ENCODE measurements around the gene PLET1. TPM values are rescaled to one million over a fixed set of nuclear protein-coding genes. Genes with fewer than 3 reads are reported as not detected.

PLET1 gene
- total RNA-seq, 1 donor from 2014 or later, result not detected

DNA sequence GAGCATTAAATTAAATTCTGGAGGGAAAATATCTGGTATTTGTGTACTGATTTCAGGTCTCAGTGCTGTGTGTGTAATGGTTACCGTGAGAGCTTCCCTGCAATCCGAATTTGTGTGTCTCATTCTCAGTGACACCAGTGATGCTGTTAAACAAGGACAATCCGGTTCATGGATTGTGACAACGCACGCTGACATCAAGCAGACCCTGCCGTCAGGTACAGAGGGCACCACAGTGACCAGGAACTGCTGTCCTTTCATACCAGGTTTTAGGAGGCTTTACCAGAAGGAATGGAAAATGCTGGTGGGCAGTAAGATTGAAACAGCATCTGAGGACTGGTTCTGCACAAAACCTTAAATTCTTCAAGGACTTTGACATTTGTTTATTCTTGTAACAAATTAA is 30.5 kb upstream of the PLET1 start:
- Histone ChIP-seq H3K4me1 (peaks cover 46% of the 10 kb centered on the region), H3K4me3 (peak overlapping the region; percentile 78), H3K36me3 (no peaks in the 10 kb centered on the region), H3K27me3 (ENCODE audit: low read depth) (no peaks in the 10 kb centered on the region), H3K9me3 (replicated peaks) (no peaks in the 10 kb centered on the region), H3K27ac (replicated peaks) (peak overlapping the region; percentile 84)
- TF ChIP-seq CTCF (IDR thresholded peaks at IDR 0.05; ENCODE audit: borderline replicate concordance), result no peak
- intact Hi-C loops (cut with micrococcal nuclease), result loop anchor here (10.0 kb wide), 1 partner anchor 264 kb away; no protein-coding TSS in a partner anchor
- DNase-seq, result no peak

- H3K4me1 ChIP-seq, result peaks cover 50% of the 10 kb centered on the region
- intact Hi-C loops (cut with micrococcal nuclease), result loop anchor here (10.0 kb wide), 1 partner anchor 264 kb away; no protein-coding TSS in a partner anchor
- H3K27ac ChIP-seq (replicated peaks), result peak overlapping the region; percentile 84
- H3K36me3 ChIP-seq, result no peaks in the 10 kb centered on the region
- no peaks in the 10 kb centered on the region for H3K9me3 ChIP-seq (replicated peaks)
- DNase-seq, result no peak
- H3K4me3 ChIP-seq, result peak overlapping the region; percentile 78
- TF ChIP-seq CTCF (IDR thresholded peaks at IDR 0.05; ENCODE audit: borderline replicate concordance), result no peak
- H3K27me3 ChIP-seq (ENCODE audit: low read depth), result no peaks in the 10 kb centered on the region
These were observed 29.8 kb upstream of the PLET1 start for GRCh38 chr11:112290493-112290850.

GRCh38 chr11:112289588-112290492 is 29.2 kb upstream of the PLET1 start:
- DNase-seq, result peak; percentile 87
- Histone ChIP-seq H3K36me3 (no peaks in the 10 kb centered on the region), H3K27ac (replicated peaks) (peak overlapping the region; percentile 84), H3K27me3 (ENCODE audit: low read depth) (no peaks in the 10 kb centered on the region), H3K4me1 (peaks cover 44% of the 10 kb centered on the region), H3K9me3 (replicated peaks) (no peaks in the 10 kb centered on the region), H3K4me3 (peak overlapping the region; percentile 78)
- intact Hi-C loops (cut with micrococcal nuclease), result loop anchor here (10.0 kb wide), 1 partner anchor 265 kb away; no protein-coding TSS in a partner anchor
- TF ChIP-seq CTCF (IDR thresholded peaks at IDR 0.05; ENCODE audit: borderline replicate concordance), result peak; percentile 94

DNA sequence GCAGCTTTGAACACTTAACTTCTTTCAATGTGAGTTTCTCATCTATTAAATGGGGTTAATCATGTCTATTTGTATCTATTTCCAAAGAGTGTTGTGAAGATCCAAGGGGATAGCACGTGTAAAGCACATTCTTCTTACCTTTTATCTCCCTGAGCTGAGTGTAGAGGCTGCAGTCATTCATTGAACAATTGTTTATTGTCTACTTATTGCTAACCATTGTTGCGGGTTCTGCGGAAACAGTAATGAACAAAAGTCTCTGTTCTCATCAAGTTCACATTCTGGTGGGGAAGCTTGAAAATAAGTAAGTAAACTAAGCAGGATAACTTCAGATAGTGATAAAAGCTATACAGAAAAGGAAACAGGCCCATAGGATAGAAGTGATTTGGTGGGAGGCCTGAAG is 27.4 kb upstream of the PLET1 start:
- H3K4me1 ChIP-seq, result peaks cover 29% of the 10 kb centered on the region
- no peak for DNase-seq
- intact Hi-C loops (cut with micrococcal nuclease), result no loop called here
- no peaks in the 10 kb centered on the region for H3K27me3 ChIP-seq (ENCODE audit: low read depth)
- H3K36me3 ChIP-seq, result no peaks in the 10 kb centered on the region
- no peak overlapping the region for H3K4me3 ChIP-seq
- no peaks in the 10 kb centered on the region for H3K9me3 ChIP-seq (replicated peaks)
- no peak overlapping the region for H3K27ac ChIP-seq (replicated peaks)
- TF ChIP-seq CTCF (IDR thresholded peaks at IDR 0.05; ENCODE audit: borderline replicate concordance), result no peak

GRCh38 chr11:112285841-112286311 is 25.2 kb upstream of the PLET1 start:
- Histone ChIP-seq H3K36me3 (no peaks in the 10 kb centered on the region), H3K4me3 (no peak overlapping the region), H3K9me3 (replicated peaks) (no peaks in the 10 kb centered on the region), H3K4me1 (peaks cover 20% of the 10 kb centered on the region), H3K27me3 (ENCODE audit: low read depth) (no peaks in the 10 kb centered on the region), H3K27ac (replicated peaks) (no peak overlapping the region)
- DNase-seq, result no peak
- intact Hi-C loops (cut with micrococcal nuclease), result no loop called here
- no peak for TF ChIP-seq CTCF (IDR thresholded peaks at IDR 0.05; ENCODE audit: borderline replicate concordance)

Data from left ventricle myocardium inferior (tissue), 1 donor.